HG03439 (cell line): ENCODE measurements around the gene RALGAPB.

Experiments used
- ATAC-seq: cut with Tn5 transposase; IDR thresholded peaks from one replicate; pipeline ENCODE4 v1.9.1; 2021; ENCODE audit warnings: mild to moderate bottlenecking, moderate library complexity; ENCODE audit not compliant: unreplicated experiment

RALGAPB gene

DNA sequence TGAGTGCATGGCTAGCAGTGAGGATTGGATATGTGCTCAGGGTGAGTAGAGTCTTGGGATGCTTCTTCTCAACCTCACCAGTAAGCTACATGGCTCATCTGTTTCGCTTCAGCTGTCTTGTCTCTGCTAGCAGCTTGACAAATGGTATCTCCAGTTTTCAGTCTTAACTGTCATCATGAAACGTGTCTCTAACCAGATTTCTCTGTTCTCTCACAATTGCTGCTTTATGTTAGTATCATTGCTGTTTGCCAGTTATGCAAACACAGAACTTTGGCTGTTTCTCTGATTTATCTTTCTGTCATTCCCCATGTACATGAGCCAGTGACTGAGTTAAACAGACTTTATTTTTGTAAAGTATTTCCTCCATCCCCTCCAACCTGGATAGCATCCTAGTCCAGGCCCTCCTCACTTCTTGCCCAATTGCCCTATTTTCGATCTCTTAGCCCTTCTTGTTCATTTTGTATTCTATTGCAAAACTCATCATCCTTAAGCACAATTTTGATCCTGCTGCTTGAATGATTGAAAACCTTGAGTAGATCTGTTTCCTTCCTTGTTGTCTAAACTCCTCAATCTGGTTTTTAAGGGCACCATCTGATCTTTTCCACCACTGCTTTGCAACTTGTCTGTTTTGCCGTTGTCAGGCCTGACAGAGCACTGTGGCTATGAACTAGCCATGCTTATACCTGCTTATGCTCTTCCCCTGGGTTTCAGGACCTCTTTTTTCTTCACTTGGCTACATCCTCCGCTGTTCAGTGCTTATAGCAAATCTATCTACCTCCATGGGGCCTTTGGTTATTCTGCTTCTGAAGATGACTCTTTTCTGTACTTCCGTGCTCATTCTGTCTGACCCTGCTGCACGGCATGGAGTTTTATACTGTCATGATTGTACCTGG is 70.6 kb downstream of the RALGAPB start:
- no peak for ATAC-seq

DNA sequence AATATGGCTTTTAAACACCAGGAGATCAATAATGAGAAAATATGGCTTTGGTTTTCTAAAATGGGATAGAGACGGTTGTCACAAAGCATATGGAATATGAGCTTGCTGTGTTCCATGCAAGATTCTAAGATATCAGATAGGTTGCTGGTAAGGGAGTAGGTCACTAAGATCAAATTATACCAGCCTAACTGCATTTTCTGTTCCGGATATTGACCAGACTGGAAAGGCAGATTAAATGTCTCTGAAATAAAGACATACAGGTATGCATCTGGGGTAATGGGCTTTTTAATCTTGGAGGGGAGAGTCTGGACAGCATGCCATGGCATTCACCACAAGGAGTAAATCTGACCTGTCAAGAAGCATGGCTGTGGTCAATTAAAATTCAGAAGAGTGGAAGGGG is 73.1 kb downstream of the RALGAPB start:
- no peak for ATAC-seq

DNA sequence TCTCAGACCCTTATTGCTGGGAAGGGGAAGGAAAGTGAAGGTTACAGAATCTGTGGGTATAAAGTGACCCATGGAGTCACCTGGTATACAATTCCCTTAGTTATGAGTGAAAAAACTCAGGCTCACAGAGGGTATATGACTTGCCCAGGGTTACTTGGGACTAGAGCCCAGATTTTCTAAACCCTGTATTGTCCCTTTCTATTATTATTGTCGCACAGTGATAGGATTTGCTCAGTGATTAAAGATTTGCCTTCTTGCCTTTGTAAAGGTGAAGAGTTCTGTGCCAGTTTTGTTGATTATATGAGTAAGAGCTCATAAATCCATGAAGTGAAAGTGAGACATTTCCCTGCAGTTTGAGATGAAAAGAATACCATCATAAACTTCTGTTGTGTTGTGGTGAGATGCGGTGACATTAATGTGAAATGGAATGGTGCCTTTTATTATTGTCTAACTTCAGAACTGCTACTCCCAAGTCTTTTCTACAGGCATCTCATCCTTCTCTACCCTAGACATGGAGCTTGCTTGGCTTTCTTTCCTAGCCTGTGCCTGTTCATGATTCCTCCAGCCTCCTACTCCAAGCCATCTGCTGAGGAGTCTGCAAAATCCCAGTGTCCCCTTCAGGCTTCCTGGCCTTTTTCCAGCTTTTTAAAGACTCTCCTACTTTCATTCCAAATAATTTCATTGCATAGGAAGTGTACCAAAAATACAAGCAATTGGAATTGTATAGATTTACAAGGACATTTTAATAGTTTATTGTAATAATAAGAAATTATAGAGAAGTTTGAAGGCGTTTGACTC is 74.8 kb downstream of the RALGAPB start:
- no peak for ATAC-seq

DNA sequence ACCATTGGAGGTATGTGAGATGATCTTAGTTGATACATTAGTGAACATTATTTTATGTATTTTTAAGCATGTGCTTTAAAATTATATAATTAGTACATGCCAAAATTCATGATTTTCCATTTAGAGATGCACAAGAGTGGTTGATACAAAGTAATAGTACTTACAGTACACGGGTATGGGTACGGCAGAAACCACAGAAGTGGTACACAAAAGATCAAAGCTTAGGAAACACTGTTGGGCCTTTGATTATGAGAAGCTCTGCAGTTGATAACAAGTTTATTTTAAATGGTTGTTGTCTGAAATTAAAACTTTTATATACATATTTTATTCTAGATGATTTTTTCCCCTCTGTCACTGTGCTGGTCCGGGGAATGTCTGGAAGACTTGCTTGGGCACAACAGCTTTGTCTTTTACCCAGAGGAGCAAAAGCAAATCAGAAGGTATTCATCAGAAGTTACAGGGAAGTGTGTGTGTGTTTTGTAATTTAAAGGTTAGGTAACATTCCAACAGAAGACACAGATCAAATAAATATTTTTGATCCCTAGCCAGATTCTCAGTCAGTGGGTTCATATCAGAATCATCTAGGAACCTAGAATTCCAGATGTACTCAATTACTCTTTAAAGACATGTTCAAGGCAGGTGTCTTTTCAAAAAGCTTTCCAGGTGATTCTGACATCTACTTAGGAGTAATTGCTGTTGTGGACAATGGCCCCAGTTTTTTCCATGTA is 75.9 kb downstream of the RALGAPB start:
- ATAC-seq = no peak

DNA sequence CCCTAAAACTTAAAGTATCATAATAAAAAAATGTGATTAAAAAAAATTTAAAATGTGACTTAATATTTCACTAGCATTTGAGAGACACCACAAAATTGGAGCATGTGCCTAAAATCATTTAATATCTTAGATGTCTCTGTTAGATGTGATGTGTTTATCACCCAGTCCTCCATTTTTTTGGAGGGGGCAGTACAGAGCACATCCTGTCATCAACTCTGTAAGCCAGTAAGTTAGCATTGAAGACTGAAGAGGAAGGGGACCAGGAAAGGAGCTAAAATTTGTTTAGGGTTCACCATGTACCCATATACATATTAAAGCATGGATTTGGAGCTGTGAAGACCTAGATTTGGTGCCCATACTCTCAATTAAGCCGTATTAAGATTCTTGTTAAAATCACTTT is 77.6 kb downstream of the RALGAPB start:
- ATAC-seq = no peak

DNA sequence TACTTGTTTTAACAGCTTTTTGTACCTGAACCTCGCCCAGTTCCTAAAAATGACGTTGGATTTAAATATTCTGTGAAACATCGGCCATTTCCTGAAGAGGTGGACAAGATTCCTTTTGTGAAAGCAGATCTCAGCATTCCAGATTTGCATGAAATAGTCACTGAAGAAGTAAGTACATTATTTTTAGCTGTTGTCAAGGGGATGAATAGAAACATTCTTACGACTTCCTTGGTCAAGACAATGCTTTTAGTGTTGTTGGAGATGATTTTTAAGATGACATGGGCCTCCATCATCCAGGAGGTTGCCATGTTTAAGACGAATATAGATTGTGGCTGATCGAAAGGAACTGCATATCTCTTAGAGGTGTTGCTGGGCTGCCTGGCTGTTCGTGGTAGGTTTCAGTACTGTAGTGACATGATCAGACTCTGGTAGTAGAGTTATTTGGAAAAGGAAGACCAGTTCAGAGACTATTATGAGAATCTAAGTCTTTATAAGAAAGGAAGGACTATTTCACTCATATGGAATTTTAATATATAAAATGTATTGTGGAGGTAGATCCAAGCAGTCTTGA is 78.5 kb downstream of the RALGAPB start:
- ATAC-seq = no peak

DNA sequence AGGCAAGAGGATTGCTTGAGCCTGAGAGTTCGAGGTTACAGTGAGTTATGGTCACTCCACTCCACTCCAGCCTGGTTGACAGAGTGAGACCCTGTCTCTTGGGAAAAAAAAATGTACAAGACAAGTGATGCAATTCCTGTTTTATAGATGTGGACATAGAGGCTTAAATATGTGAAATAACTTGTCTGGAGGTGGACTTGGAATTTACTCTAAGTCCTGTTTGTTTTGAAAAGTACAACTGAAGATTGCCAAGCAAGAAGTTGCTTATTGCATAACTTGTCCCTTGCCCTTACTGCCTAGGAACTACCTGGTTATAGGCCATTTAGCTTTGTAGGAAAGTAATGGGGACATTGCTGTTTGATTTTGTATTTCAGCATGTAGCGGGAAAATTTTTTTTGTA is 82.3 kb downstream of the RALGAPB start:
- no peak for ATAC-seq

DNA sequence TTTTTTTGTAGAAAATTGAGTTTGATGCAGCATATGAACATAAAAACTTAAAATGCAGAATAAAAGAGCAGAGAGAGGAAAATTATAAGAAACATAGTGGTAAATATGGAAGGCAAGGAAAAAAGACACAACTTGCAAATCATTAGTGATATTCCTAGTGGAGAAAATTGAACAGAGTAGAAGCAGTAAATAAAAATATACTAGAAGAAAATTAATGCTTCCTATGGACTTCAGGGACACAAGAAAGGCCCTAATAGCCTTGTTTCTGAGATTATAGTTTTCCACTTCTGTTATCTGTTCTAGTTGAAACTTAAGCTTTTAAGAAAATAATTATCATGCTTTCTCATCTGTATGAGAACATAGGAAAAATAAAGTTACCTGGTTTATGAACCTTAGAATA is 82.8 kb downstream of the RALGAPB start:
- ATAC-seq = no peak

DNA sequence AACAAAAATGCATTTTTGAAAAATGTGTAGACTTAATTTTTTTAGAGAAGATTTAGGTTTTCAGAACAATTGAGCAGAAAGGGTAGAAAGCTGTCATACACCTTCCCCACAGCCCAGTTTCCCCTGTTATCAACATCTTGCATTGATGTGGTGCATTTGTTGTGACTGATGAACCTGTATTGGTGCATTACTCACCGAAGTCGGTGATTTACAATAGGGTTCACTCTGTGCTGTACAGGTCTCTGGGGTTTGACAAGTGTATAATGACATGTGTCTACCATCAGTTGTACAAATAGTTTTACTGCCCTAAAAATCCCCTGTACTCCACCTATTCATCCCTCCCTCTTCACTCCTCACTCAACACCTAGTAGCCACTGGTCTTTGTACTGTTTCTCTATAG is 84.5 kb downstream of the RALGAPB start:
- no peak for ATAC-seq

DNA sequence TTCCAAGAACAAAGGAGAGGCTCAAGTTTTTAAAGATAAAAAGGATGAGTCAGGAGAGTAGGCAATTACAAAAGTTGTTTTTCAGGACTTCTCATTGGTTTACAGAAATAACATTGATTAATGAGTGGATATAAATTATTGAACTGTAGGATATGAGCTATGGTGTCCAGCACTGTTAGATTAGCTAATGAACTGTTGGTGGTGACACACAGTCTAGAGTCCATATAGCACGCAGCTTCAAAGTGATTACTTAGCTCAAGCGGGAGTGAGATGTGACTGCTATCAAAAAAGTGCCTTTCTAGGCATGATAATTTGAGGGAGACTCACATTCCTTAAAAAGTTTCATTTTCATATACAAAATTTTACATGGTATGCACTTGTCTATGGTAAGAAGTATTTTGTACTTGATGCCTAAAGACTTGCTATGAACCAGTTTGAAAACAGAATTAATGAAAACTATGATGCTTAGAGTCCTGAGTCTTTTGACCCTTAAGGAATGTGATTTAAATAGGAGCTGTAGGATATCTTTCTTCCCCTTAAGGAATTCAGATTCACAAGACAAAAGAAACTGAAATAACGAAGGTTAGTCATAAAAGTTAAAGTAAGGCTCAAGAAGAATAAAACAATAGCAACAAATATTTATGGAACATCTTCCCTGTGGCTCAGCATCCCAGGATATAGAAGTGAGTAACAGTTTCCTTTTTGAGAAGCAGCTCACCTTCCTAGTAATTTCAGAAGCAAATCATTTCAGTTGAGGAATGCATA is 86.1 kb downstream of the RALGAPB start:
- ATAC-seq = no peak

DNA sequence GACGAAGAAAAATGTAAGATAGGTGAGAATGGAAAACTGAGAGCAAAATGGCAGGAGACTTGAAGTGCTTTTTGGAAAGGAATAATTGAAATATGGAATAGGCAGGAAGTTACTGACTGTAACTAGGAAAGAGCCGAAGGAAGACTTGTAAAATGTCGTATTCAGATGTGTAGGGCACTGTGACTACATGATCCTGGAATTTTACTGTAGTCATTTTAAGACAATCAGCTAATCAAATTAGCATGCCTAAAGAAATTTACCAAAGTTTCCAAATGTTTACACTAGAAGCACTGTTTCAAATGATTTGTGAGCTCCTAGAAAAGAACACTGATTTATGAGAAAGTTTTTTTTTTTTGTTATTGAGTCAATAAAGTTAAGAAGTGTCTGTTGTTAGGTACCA is 87.1 kb downstream of the RALGAPB start:
- no peak for ATAC-seq

DNA sequence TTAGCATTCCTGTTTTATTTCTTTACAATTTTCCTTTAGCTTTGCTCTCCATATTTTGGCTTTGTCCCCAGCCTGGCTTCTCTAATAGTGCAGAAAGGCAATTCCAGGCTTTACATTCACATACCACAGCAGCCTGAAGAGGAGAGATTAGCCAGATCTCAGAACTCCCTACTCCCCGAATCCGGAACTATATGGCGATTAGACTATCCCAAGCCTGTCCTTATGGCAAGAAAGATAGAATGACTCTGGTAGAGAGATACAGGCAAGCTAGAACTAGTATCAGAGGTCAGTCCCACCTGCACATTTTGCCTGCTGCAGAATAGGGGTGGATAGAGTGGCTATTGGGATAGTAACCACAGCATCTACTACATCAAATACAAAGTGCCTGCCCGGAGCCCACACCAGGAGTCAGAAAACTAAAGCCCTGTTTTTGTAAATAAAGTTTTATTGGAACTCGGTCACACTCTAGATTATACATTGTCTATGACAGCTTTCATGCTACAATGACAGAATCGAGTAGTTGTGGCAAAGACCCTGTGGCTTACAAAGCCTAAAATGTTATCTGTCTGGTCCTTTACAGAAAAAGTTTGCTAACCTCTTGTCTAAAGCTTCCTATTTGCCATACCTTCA is 91.3 kb downstream of the RALGAPB start:
- ATAC-seq = no peak

DNA sequence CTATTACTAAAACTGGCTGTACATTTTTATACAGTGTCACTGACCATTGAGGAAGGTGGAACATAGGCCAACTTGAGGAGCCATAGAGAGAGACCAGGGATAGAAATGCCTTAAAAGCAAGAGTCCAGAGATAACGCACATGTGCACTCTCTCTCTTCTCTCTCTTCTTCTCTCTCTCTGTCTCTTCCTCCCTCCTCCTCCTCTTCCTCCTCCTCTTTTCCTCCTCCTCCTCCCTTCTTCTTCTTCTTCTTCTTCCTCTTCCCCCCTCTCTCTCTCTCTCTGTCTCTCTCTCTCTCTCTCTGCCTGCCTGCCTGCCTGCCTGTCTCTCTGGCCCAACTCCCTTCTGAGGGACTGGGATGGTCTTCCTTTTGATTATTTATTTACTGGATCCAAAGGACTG is 92.0 kb downstream of the RALGAPB start:
- ATAC-seq = no peak

DNA sequence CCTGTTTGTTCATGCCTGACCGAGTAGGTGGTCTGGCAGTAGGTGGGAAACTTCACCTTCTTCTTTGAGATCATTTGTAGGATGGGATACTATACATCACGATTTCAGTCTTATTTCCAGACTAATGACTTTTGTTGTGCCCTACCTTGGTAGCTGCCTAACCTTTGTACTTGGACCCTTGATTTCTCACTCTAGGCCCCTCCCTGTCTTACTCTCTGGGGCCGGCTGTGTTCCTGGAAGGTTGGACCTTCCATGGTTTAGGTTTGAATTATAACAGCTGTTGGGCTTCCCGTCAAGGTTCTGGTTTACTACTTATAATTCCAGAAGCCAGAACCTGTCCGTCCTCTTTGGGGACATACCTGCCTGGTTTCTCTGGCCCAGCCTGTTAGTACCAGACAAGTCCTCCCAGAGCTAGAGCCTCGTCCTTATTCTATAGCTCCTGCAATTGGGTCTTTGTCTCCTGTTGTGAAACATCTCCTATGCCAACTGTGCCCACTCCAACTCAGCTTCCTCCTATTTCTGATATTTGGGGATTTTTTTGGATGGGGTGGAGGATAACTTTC is 93.5 kb downstream of the RALGAPB start:
- ATAC-seq = no peak

DNA sequence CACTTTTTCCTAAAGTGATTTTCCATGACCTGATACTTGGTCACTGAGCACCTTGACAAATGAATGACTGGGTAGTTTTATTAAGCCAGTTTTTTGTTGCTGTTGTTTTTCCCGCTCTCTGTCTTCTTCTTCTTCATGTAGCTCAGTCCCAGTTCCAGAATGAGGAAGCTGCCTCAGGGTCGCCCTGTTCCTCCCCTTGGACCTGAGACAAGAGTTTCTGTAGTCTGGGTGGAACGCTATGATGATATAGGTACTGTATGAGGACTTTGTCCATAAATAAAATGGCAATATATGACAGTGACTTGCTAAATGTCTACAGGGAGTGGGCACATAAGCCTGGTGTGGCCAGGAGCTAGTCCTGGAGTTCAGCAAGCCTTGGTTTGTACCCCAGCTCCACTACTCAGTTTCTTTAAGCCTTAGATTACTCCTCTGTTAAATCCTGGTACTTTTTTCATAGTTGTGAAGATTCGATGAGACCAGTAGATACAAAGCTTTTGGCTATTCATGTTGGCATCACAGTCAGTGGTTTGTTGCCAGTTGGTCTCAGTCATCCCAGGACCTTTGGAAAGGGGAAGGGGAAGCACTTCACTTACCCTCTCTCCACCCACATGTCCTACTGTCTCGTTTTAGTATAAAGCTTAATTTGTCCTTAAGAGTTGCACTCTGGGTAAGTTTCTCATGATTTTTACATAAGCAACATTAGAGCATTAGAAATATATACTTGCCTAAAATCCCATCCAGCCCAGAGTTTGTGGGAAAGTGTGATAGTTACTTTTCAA is 97.3 kb downstream of the RALGAPB start:
- ATAC-seq = no peak

DNA sequence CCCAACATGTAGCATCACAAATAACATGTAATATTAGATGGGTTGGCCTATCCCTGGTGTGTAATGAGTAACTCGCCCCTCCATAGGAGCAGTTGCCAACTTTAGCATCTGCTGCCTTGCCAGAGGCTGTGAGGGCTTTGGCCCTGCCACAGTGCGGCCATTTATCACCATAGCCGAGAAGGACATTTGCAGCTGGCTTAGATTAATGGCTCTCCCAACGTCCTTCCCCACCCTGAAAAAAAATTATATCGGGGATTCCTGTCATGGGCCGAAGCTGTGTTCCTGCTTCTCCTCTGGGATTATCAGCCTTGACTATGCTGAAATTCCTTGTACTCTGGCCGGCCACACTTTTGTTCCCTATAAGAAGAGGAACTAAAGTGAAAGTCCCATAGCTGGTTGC is 100.8 kb downstream of the RALGAPB start:
- no peak for ATAC-seq

DNA sequence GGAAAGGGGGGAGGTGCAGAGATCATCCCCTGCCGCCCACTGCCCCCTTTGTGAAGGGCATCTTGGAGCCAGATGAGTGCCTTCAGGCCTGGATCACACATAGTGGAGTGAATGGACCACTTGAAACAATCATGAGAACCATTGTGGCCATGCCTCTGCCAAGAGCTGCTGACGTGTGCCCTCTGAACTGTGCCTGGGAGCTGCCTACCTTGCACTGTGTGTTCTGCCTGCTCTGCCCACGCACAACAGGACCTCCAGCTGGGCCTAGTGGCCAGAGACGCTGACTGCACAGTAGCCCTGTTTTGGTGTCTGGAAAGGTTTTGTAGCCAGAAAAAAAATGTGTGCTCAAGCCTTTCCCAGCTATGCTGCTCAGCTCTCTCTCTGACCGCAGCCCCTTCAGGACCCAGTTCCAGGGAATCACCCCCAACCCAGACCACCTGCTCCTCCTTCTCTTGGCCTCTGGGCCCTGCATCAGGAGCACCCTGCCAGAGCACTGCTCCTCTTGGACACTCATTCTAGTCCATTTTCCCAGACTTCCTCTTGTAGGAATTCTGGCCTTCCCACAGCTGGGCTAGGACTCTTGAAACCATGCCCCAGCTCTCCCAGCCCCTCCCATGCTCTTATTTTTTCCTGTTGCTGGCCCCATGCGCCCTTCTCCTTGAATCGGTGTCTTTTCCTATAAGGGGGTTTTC is 106.7 kb downstream of the RALGAPB start:
- no peak for ATAC-seq

DNA sequence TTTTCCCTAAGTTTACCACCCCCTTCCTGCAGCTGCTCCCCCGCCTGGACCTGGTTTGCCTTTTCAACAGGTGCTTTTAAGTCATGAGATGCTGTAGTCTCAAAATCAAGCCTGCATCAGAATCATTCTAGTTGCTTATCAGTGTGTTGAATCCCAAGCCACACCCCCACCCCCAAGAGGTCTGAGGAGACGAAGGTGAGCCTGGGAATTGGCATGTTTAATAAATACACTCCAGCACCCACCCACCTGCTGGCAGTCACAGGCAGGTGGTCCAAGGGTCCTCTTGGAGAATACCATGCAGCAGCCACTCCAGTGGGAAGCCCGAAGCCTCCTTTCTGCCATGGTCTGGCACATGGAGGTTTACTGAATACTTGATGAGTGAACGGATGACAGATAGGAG is 107.3 kb downstream of the RALGAPB start:
- no peak for ATAC-seq
